H1 (cell line): ENCODE data around the gene TUBA8. TPM values are rescaled to one million over a fixed set of nuclear protein-coding genes. Genes with fewer than 3 reads are reported as not detected.

Experiments used
- CTCF ChIA-PET: fragments of 300-600 bp; sonication (Branson Sonifier 250); formaldehyde crosslinking; loops from one replicate; lab custom pipeline; 2021; ENCODE audit not compliant: partially characterized antibody; lab: Charles Lee
- POLR2A ChIA-PET: fragments of 300-600 bp; sonication (Branson Sonifier 250); formaldehyde crosslinking; loops from one replicate; lab custom pipeline; 2021; ENCODE audit warnings: inconsistent platforms; ENCODE audit not compliant: partially characterized antibody; lab: Charles Lee
- DNase-seq, 2 experiments: peaks; one replicate each; pipeline versions ENCODE4 v3.0.0 to v3.0.0-alpha.2; 2010 to 2022; ENCODE audit warnings: low spot score in 2 of 2, low read depth in 1 of 2, mixed read lengths in 1 of 2
- FAIRE-seq: peaks from 2 replicates; lab custom pipeline; 2011; peaks lifted over from hg19 to GRCh38; lab: Jason Lieb, UNC
- H2AFZ ChIP-seq: 2 replicates; pipeline ENCODE4 v1.8.1; 2012; ENCODE audit warnings: low read length, inconsistent platforms
- H2AK5ac ChIP-seq: 2 replicates; pipeline ENCODE4 v1.6.1; 2013; ENCODE audit warnings: low read depth, low read length
- H2BK120ac ChIP-seq: replicated peaks from 2 replicates; pipeline ENCODE3; 2013; ENCODE audit warnings: low read depth, low read length, inconsistent platforms
- H2BK12ac ChIP-seq: 2 replicates; pipeline ENCODE4 v1.6.1; 2013; ENCODE audit warnings: low read depth, low read length
- H2BK15ac ChIP-seq: 2 replicates; pipeline ENCODE4 v1.6.1; 2013; ENCODE audit warnings: low read length
- H2BK20ac ChIP-seq: 2 replicates; pipeline ENCODE4 v1.6.1; 2013; ENCODE audit warnings: low read length
- H2BK5ac ChIP-seq: 2 replicates; pipeline ENCODE4 v1.6.1; 2013; ENCODE audit warnings: low read depth, low read length
- H3K14ac ChIP-seq: 2 replicates; pipeline ENCODE4 v1.6.1; 2013; ENCODE audit warnings: inconsistent platforms; ENCODE audit not compliant: insufficient read length
- H3K18ac ChIP-seq: 2 replicates; pipeline ENCODE4 v1.6.1; 2013; ENCODE audit warnings: low read length; ENCODE audit errors: extremely low read depth
- H3K23ac ChIP-seq: 2 replicates; pipeline ENCODE4 v1.6.1; 2013; ENCODE audit warnings: inconsistent platforms; ENCODE audit not compliant: insufficient read length
- H3K23me2 ChIP-seq: 2 replicates; pipeline ENCODE4 v1.6.1; 2013; ENCODE audit warnings: low read depth, low read length
- H3K27ac ChIP-seq: 2 replicates; pipeline ENCODE4 v1.6.1; 2011; ENCODE audit warnings: low read depth, low read length, inconsistent platforms
- H3K27me3 ChIP-seq, 4 experiments: replicated peaks in 1 of 4; 1 replicate in 1 of 4; 2 replicates in 3 of 4; pipeline versions ENCODE4 v1.6.1 to v1.8.1; 2011 to 2013; ENCODE audit warnings: low read length in 3 of 4, mild to moderate bottlenecking in 3 of 4, inconsistent platforms in 2 of 4, mixed read lengths in 2 of 4, moderate library complexity in 1 of 4; ENCODE audit not compliant: control insufficient read depth in 3 of 4, insufficient read depth in 3 of 4; ENCODE audit errors: extremely low read depth in 1 of 4
- H3K36me3 ChIP-seq, 4 experiments: 2 replicates each; pipeline versions ENCODE4 v1.6.1 to v1.8.1; 2011 to 2013; ENCODE audit warnings: mild to moderate bottlenecking in 4 of 4, low read length in 3 of 4, moderate library complexity in 2 of 4, control low read depth in 1 of 4, inconsistent platforms in 1 of 4; ENCODE audit not compliant: insufficient read depth in 4 of 4, control insufficient read depth in 2 of 4
- H3K4ac ChIP-seq: replicated peaks from 2 replicates; pipeline ENCODE3; 2013; ENCODE audit warnings: low read length, low read depth, mixed read lengths, inconsistent platforms; ENCODE audit not compliant: insufficient read length
- H3K4me1 ChIP-seq, 4 experiments: replicated peaks in 1 of 4; 1 replicate in 1 of 4; 2 replicates in 3 of 4; pipeline versions ENCODE4 v1.6.1 to v1.8.1; 2011 to 2013; ENCODE audit warnings: low read length in 3 of 4, inconsistent platforms in 2 of 4, mixed read lengths in 1 of 4; ENCODE audit not compliant: insufficient read depth in 4 of 4, control insufficient read depth in 3 of 4
- H3K4me2 ChIP-seq, 2 experiments: 2 replicates each; pipeline versions ENCODE4 v1.6.1 to v1.8.1; 2011 to 2013; ENCODE audit warnings: low read depth in 2 of 2, low read length in 2 of 2, control low read depth in 1 of 2, inconsistent platforms in 1 of 2, mild to moderate bottlenecking in 1 of 2; ENCODE audit not compliant: insufficient read depth in 1 of 2
- H3K4me3 ChIP-seq, 4 experiments: fragments of 200-600, 300-600 bp in 1 of 4; sonication (generic), shearing (Covaris generic), sonication (Bioruptor Twin) in 1 of 4; 2 replicates each; pipeline versions ENCODE4 v1.5.1 to v1.8.1; 2011 to 2016; ENCODE audit warnings: low read length in 4 of 4, low read depth in 3 of 4, control low read depth in 2 of 4, inconsistent platforms in 2 of 4, mild to moderate bottlenecking in 2 of 4, mixed read lengths in 1 of 4, moderate library complexity in 1 of 4; ENCODE audit not compliant: insufficient read depth in 2 of 4; ENCODE audit errors: extremely low read depth in 1 of 4
- H3K56ac ChIP-seq: replicated peaks from 2 replicates; pipeline ENCODE3; 2013; ENCODE audit warnings: low read depth, mild to moderate bottlenecking, mixed read lengths, low read length, inconsistent platforms; ENCODE audit not compliant: insufficient read length
- H3K79me1 ChIP-seq: 2 replicates; pipeline ENCODE4 v1.6.1; 2013; ENCODE audit warnings: low read depth, low read length, control low read depth
- H3K79me2 ChIP-seq, 2 experiments: 2 replicates each; pipeline versions ENCODE4 v1.6.1 to v1.8.1; 2012 to 2013; ENCODE audit warnings: low read length in 2 of 2, mild to moderate bottlenecking in 2 of 2, inconsistent platforms in 1 of 2; ENCODE audit not compliant: insufficient read depth in 2 of 2, control insufficient read depth in 1 of 2
- H3K9ac ChIP-seq, 4 experiments: replicated peaks in 1 of 4; 1 replicate in 1 of 4; 2 replicates in 3 of 4; pipeline versions ENCODE4 v1.6.1 to v1.8.1; 2011 to 2013; ENCODE audit warnings: low read depth in 3 of 4, low read length in 3 of 4, control low read depth in 2 of 4, mild to moderate bottlenecking in 2 of 4, moderate library complexity in 2 of 4, inconsistent platforms in 1 of 4; ENCODE audit errors: extremely low read depth in 1 of 4
- H3K9me3 ChIP-seq, 2 experiments: 2 replicates each; pipeline versions ENCODE4 v1.6.1 to v1.8.1; 2012 to 2013; ENCODE audit warnings: mild to moderate bottlenecking in 2 of 2, moderate library complexity in 2 of 2, control low read depth in 1 of 2, inconsistent platforms in 1 of 2, low read depth in 1 of 2, low read length in 1 of 2, mixed read lengths in 1 of 2; ENCODE audit not compliant: insufficient read depth in 2 of 2
- H4K20me1 ChIP-seq, 2 experiments: replicated peaks in 1 of 2; 2 replicates each; pipeline versions ENCODE3 to v1.8.1; 2011 to 2013; ENCODE audit warnings: inconsistent platforms in 2 of 2, low read length in 2 of 2, mild to moderate bottlenecking in 1 of 2; ENCODE audit not compliant: insufficient read depth in 2 of 2, control insufficient read depth in 1 of 2
- H4K5ac ChIP-seq: 2 replicates; pipeline ENCODE4 v1.6.1; 2013; ENCODE audit warnings: low read length, low read depth, mixed read lengths, inconsistent platforms; ENCODE audit not compliant: insufficient read length
- H4K8ac ChIP-seq: 2 replicates; pipeline ENCODE4 v1.8.0; 2013; ENCODE audit warnings: mild to moderate bottlenecking, moderate library complexity, low read length, inconsistent platforms; ENCODE audit not compliant: insufficient read depth; ENCODE audit errors: extremely low read depth
- H4K91ac ChIP-seq: replicated peaks from 2 replicates; pipeline ENCODE3; 2013; ENCODE audit warnings: low read length, mixed read lengths, inconsistent platforms; ENCODE audit not compliant: insufficient read length
- CBX8 ChIP-seq: fragments of 300-800, 300-1000 bp; sonication (generic); IDR thresholded peaks from 2 replicates; pipeline ENCODE4 v1.7.1; 2016; ENCODE audit warnings: low read depth, low read length, borderline replicate concordance
- CREB1 ChIP-seq: IDR thresholded peaks from 2 replicates; pipeline ENCODE4 v1.6.1; 2012; ENCODE audit warnings: inconsistent platforms
- CTBP2 ChIP-seq: IDR thresholded peaks from 2 replicates; pipeline ENCODE4 v1.7.0; 2011; ENCODE audit warnings: borderline replicate concordance, mild to moderate bottlenecking, moderate library complexity, mixed read lengths, low read length; ENCODE audit not compliant: insufficient read depth, insufficient read length
- EGR1 ChIP-seq: IDR thresholded peaks from 2 replicates; pipeline ENCODE4 v1.6.1; 2011; ENCODE audit warnings: low read depth, low read length, borderline replicate concordance
- FOSL1 ChIP-seq: IDR thresholded peaks from 2 replicates; pipeline ENCODE4 v1.6.1; 2011; ENCODE audit warnings: mild to moderate bottlenecking, low read depth, low read length, moderate library complexity; ENCODE audit not compliant: insufficient read depth
- NANOG ChIP-seq: IDR thresholded peaks from 2 replicates; pipeline ENCODE4 v1.6.1; 2011; ENCODE audit warnings: low read length, low read depth, mild to moderate bottlenecking, inconsistent platforms; ENCODE audit not compliant: insufficient read depth, poor library complexity, severe bottlenecking
- RNF2 ChIP-seq: fragments of 200-900, 300-1000 bp; sonication (generic); IDR thresholded peaks from 2 replicates; pipeline ENCODE4 v1.7.1; 2016; ENCODE audit warnings: borderline replicate concordance, low read depth, mild to moderate bottlenecking, antibody characterized with exemption, low read length; ENCODE audit not compliant: poor library complexity, severe bottlenecking; ENCODE audit errors: missing control alignments
- SIX5 ChIP-seq: IDR thresholded peaks from 2 replicates; pipeline ENCODE4 v1.6.1; 2011; ENCODE audit warnings: mild to moderate bottlenecking, low read depth, low read length
- SUZ12 ChIP-seq: fragments of 200-600 bp; sonication (generic); IDR thresholded peaks from 2 replicates; pipeline ENCODE4 v1.6.1; 2012; ENCODE audit warnings: mild to moderate bottlenecking, inconsistent platforms, low read length, moderate library complexity, mixed read lengths
- TBP ChIP-seq: IDR thresholded peaks from 2 replicates; pipeline ENCODE4 v1.6.1; 2011; ENCODE audit warnings: low read depth, low read length, improper control_type of control experiment
- WGBS, 2 experiments: shearing (Covaris generic) in 1 of 2; methylation state at CpG; one replicate each; pipeline versions ENCODE4 v1.1.6 to v1.1.7; 2013 to 2015; ENCODE audit warnings: low lambda C conversion rate in 2 of 2, mixed read lengths in 2 of 2, inconsistent platforms in 1 of 2, low coverage in 1 of 2, missing lambda C conversion rate in 1 of 2; ENCODE audit not compliant: insufficient replicate concordance in 2 of 2, insufficient coverage in 1 of 2, insufficient read length in 1 of 2; ENCODE audit errors: extremely low coverage in 1 of 2, missing lambda C conversion rate in 1 of 2; 5-methylcytosine and 5-hydroxymethylcytosine counted together
- polyA plus RNA-seq, 7 experiments: library from polyadenylated mRNA; depleted of rRNA in 3 of 7; stranded (reverse) in 5 of 7; unstranded in 2 of 7; fragments of >200 nt in 5 of 7; fragments of 200-250 nt in 2 of 7; gene quantifications; 1 replicate in 5 of 7; 2 replicates in 1 of 7; 4 replicates in 1 of 7; pipeline versions ENCODE4 v1.2.1 to v1.2.3, GENCODE V29; 2011 to 2013; ENCODE audit warnings: missing spikeins in 2 of 7, mixed read lengths in 2 of 7
- total RNA-seq: library from RNA; stranded (reverse); fragmentation: NEBNext Ultra II Directional; extraction: Animal tissue kit (Norgen Biotek cat#: 25700); gene quantifications from 2 replicates; pipeline ENCODE4 v1.2.1, GENCODE V29; 2021
- TF ChIP-seq, protein P1 (sequence below), 3 experiments: IDR thresholded peaks; 1 replicate in 2 of 3; 2 replicates in 1 of 3; pipeline versions ENCODE4 v1.5.1 to v1.6.1; 2011; ENCODE audit warnings: low read length in 3 of 3, mild to moderate bottlenecking in 3 of 3, inconsistent platforms in 2 of 3, low read depth in 1 of 3, moderate library complexity in 1 of 3; ENCODE audit not compliant: insufficient read depth in 1 of 3; ENCODE audit errors: control extremely low read depth in 1 of 3

TUBA8 gene
- total and polyA plus RNA-seq, 2 of the 8 experiments (the other 6 are each of a cell fraction or from before 2014, with no cell fraction given), result 1.0 to 4.0 TPM

DNA sequence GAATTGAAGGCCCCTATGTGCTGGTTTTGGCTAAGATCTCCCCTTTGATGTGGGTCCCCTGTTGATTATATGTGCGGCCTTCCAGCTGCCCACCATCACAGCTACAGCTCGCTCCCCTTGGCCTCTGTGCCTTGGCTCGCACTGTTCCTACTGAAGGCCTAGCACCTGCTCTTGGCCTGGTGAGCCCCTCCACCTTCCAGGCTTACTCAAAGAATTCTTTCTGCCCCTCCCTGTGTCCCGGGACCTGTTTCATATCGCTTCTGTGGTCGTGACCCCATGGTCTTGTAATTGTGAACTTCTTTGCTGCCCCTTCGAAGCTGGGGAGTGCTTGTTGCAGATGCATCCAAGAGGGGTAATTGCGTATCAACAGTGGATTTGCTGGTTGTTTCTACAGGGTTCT is 20.3 kb upstream of the TUBA8 start:
- H3K4me3 ChIP-seq, result no peak overlapping the region
- peaks cover 0 to 7% of the 10 kb centered on the region in 2 experiments for H4K20me1 ChIP-seq
- no peaks in the 10 kb centered on the region for H3K23me2 ChIP-seq
- H3K4me2 ChIP-seq, result no peak overlapping the region
- no peaks in the 10 kb centered on the region for H3K79me2 ChIP-seq
- peaks cover 4 to 30% (median 20%) of the 10 kb centered on the region in 4 experiments; a peak in 6 of 8 replicates for H3K36me3 ChIP-seq
- no peak overlapping the region for H2BK20ac ChIP-seq
- no peak overlapping the region for H3K14ac ChIP-seq
- no peak overlapping the region for H4K5ac ChIP-seq
- H3K27ac ChIP-seq, result no peak overlapping the region
- ChIA-PET CTCF (interaction anchor here (3.8 kb wide), 1 partner anchor 11 kb away, joined by 16 read pairs; the partner anchor contains the start of gene PEX26), POLR2A (interaction anchor here (1.0 to 3.8 kb wide), 2 partner anchors 11 to 23 kb away, joined by 3 to 11 read pairs; no protein-coding TSS in a partner anchor)
- no peak overlapping the region for H3K4ac ChIP-seq
- H2BK12ac ChIP-seq, result no peak overlapping the region
- no peak overlapping the region for H2BK120ac ChIP-seq
- no peaks in the 10 kb centered on the region for H3K4me1 ChIP-seq
- H3K27me3 ChIP-seq, result no peaks in the 10 kb centered on the region
- DNase-seq, result no peak
- no peak overlapping the region for H3K18ac ChIP-seq
- no peak overlapping the region for H4K91ac ChIP-seq
- WGBS, 2 experiments, result 94% methylated on average over 8 of the region's 8 CpGs; no CpG with 5 or more reads in 1 of the 2 experiments
- no peak for FAIRE-seq
- no peak overlapping the region for H3K9ac ChIP-seq
- H3K56ac ChIP-seq, result no peak overlapping the region
- no peak overlapping the region for H2AK5ac ChIP-seq
- H2AFZ ChIP-seq, result no peak overlapping the region
- no peak overlapping the region for H2BK15ac ChIP-seq
- no peak overlapping the region for H3K23ac ChIP-seq
- no peaks in the 10 kb centered on the region for H3K9me3 ChIP-seq
- H2BK5ac ChIP-seq, result no peak overlapping the region
- no peaks in the 10 kb centered on the region for H3K79me1 ChIP-seq
- H4K8ac ChIP-seq, result no peak overlapping the region
- TF ChIP-seq TBP, result no peak
- TF ChIP-seq, protein P1, sequence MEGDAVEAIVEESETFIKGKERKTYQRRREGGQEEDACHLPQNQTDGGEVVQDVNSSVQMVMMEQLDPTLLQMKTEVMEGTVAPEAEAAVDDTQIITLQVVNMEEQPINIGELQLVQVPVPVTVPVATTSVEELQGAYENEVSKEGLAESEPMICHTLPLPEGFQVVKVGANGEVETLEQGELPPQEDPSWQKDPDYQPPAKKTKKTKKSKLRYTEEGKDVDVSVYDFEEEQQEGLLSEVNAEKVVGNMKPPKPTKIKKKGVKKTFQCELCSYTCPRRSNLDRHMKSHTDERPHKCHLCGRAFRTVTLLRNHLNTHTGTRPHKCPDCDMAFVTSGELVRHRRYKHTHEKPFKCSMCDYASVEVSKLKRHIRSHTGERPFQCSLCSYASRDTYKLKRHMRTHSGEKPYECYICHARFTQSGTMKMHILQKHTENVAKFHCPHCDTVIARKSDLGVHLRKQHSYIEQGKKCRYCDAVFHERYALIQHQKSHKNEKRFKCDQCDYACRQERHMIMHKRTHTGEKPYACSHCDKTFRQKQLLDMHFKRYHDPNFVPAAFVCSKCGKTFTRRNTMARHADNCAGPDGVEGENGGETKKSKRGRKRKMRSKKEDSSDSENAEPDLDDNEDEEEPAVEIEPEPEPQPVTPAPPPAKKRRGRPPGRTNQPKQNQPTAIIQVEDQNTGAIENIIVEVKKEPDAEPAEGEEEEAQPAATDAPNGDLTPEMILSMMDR (IDR thresholded peaks at IDR 0.05; ENCODE audit: control extremely low read depth in 1 of 3, insufficient read depth in 1 of 3, low read depth in 1 of 3, low read length in 3 of 3), result no peak
- no peak for TF ChIP-seq RNF2
- TF ChIP-seq EGR1, result no peak
- no peak for TF ChIP-seq SUZ12
- TF ChIP-seq NANOG, result no peak
- TF ChIP-seq SIX5, result no peak
- TF ChIP-seq FOSL1, result no peak
- no peak for TF ChIP-seq CREB1
- no peak for TF ChIP-seq CBX8
- TF ChIP-seq CTBP2, result no peak
